A673 (cell line): ENCODE data around the gene RNF149. TPM values are rescaled to one million over a fixed set of nuclear protein-coding genes. Genes with fewer than 3 reads are reported as not detected.

ENCODE experiments used
- BruUV-seq: library from RNA; stranded (reverse); fragments of 400-500 nt; replicated peaks from 2 replicates; lab custom pipeline; 2021; lab: Mats Ljungman, UMichigan
- CTCF ChIA-PET: fragments of 300-600 bp; sonication (Branson Sonifier 250); formaldehyde crosslinking; loops from one replicate; lab custom pipeline; 2022; ENCODE audit warnings: antibody characterized with exemption; lab: Charles Lee
- POLR2A ChIA-PET: fragments of 300-600 bp; sonication (Branson Sonifier 250); formaldehyde crosslinking; loops from one replicate; lab custom pipeline; 2022; ENCODE audit warnings: antibody characterized with exemption; ENCODE audit not compliant: low non-redundant PET; lab: Charles Lee
- DNase-seq: peaks from one replicate; pipeline ENCODE4 v3.0.0-alpha.2; 2015; ENCODE audit warnings: low spot score
- H3K27ac ChIP-seq: fragments of 200-600 bp; sonication (generic); 2 replicates; pipeline ENCODE4 v1.5.1; 2016; ENCODE audit warnings: mixed run types, low read depth, mild to moderate bottlenecking, mixed read lengths, antibody characterized with exemption, low read length; ENCODE audit not compliant: poor library complexity, severe bottlenecking
- H3K27me3 ChIP-seq: fragments of 200-600 bp; sonication (generic); replicated peaks from 2 replicates; pipeline ENCODE4 v1.6.1; 2017; ENCODE audit warnings: mixed run types, low read depth, mild to moderate bottlenecking, mixed read lengths, antibody characterized with exemption, low read length; ENCODE audit not compliant: insufficient read depth, poor library complexity
- H3K36me3 ChIP-seq: fragments of 200-600 bp; sonication (generic); 2 replicates; pipeline ENCODE4 v1.6.1; 2016; ENCODE audit warnings: mixed run types, mild to moderate bottlenecking, mixed read lengths, antibody characterized with exemption, low read length; ENCODE audit not compliant: insufficient read depth, poor library complexity, severe bottlenecking
- H3K4me1 ChIP-seq: fragments of 200-600 bp; sonication (generic); 2 replicates; pipeline ENCODE4 v1.6.1; 2017; ENCODE audit warnings: mixed run types, mild to moderate bottlenecking, mixed read lengths, antibody characterized with exemption, low read length; ENCODE audit not compliant: insufficient read depth, poor library complexity, severe bottlenecking
- H3K4me3 ChIP-seq: fragments of 200-600 bp; sonication (generic); 2 replicates; pipeline ENCODE4 v1.5.1; 2016; ENCODE audit warnings: low read depth, mixed run types, mild to moderate bottlenecking, mixed read lengths, low read length; ENCODE audit not compliant: poor library complexity, severe bottlenecking
- H3K9me3 ChIP-seq: fragments of 200-600 bp; sonication (generic); 2 replicates; pipeline ENCODE4 v1.6.1; 2016; ENCODE audit warnings: mixed run types, low read depth, mild to moderate bottlenecking, mixed read lengths, antibody characterized with exemption, low read length; ENCODE audit not compliant: poor library complexity, severe bottlenecking
- CTCF ChIP-seq: fragments of 300-800, 200-600 bp; sonication (generic); conservative IDR thresholded peaks from 2 replicates; pipeline ENCODE4 v1.5.1; 2017; ENCODE audit warnings: low read depth, mild to moderate bottlenecking, antibody characterized with exemption, low read length, moderate library complexity, mixed read lengths
- EZH2 ChIP-seq: fragments of 200-600 bp; sonication (generic); IDR thresholded peaks from 2 replicates; pipeline ENCODE4 v1.6.1; 2017; ENCODE audit warnings: borderline replicate concordance, low read depth, mild to moderate bottlenecking, mixed read lengths, antibody characterized with exemption, low read length; ENCODE audit not compliant: poor library complexity, severe bottlenecking
- intact Hi-C: fragments of 100-400 bp; cut with micrococcal nuclease; formaldehyde crosslinking; loops from one replicate; pipeline ENCODE4 v1.10.0; 2022; ENCODE audit not compliant: unreplicated experiment
- total RNA-seq: library from RNA; stranded (reverse); gene quantifications from 2 replicates; pipeline ENCODE4 v1.2.3, GENCODE V29; 2021

RNF149 gene
- total RNA-seq, 1 experiment from 2014 or later, result 26.8 TPM

- Histone ChIP-seq H3K36me3 (peaks cover 6% of the 10 kb centered on the region), H3K27me3 (no peaks in the 10 kb centered on the region), H3K9me3 (no peaks in the 10 kb centered on the region), H3K4me1 (no peaks in the 10 kb centered on the region), H3K4me3 (no peak overlapping the region), H3K27ac (no peak overlapping the region)
- intact Hi-C loops, result no loop called here
- TF ChIP-seq EZH2, result no peak
- no peak for TF ChIP-seq CTCF
- CTCF ChIA-PET, result no interaction called here
- no peak for DNase-seq
- POLR2A ChIA-PET, result no interaction called here
- BruUV-seq, result no TSS peak
These were observed 8.9 kb downstream of the RNF149 start for GRCh38 chr2:101299604-101300003.

GRCh38 chr2:101297383-101297782 lies 11.1 kb downstream of the RNF149 start:
- Histone ChIP-seq H3K27ac (no peak overlapping the region), H3K4me3 (no peak overlapping the region), H3K9me3 (no peaks in the 10 kb centered on the region), H3K27me3 (no peaks in the 10 kb centered on the region), H3K4me1 (no peaks in the 10 kb centered on the region), H3K36me3 (peaks cover 19% of the 10 kb centered on the region)
- ChIA-PET POLR2A (no interaction called here), CTCF (no interaction called here)
- no TSS peak for BruUV-seq
- no peak for DNase-seq
- TF ChIP-seq EZH2, result no peak
- no peak for TF ChIP-seq CTCF
- intact Hi-C loops, result no loop called here

GRCh38 chr2:101296371-101296770 lies 12.1 kb downstream of the RNF149 start:
- DNase-seq, result no peak
- no peak overlapping the region for H3K27ac ChIP-seq

More at GRCh38 chr2:101296371-101296770, 12.1 kb downstream of the RNF149 start:
- POLR2A ChIA-PET, result no interaction called here
- intact Hi-C loops, result no loop called here
- CTCF ChIA-PET, result no interaction called here
- H3K36me3 ChIP-seq, result peaks cover 22% of the 10 kb centered on the region
- no peaks in the 10 kb centered on the region for H3K9me3 ChIP-seq
- no TSS peak for BruUV-seq
- H3K4me3 ChIP-seq, result no peak overlapping the region
- H3K4me1 ChIP-seq, result no peaks in the 10 kb centered on the region
- no peak for TF ChIP-seq EZH2
- no peak for TF ChIP-seq CTCF
- no peaks in the 10 kb centered on the region for H3K27me3 ChIP-seq
